Measurements from ENCODE around the gene CCDC179. TPM values are rescaled to one million over a fixed set of nuclear protein-coding genes. Genes with fewer than 3 reads are reported as not detected.
A peak's percentile ranks its signal among the peaks of the same experiment; 100 is the strongest.

CCDC179 gene
- total and polyA plus RNA-seq, 9 of the 15 experiments (the other 6 are each of a cell fraction or from before 2014, with no cell fraction given) = not detected

DNA sequence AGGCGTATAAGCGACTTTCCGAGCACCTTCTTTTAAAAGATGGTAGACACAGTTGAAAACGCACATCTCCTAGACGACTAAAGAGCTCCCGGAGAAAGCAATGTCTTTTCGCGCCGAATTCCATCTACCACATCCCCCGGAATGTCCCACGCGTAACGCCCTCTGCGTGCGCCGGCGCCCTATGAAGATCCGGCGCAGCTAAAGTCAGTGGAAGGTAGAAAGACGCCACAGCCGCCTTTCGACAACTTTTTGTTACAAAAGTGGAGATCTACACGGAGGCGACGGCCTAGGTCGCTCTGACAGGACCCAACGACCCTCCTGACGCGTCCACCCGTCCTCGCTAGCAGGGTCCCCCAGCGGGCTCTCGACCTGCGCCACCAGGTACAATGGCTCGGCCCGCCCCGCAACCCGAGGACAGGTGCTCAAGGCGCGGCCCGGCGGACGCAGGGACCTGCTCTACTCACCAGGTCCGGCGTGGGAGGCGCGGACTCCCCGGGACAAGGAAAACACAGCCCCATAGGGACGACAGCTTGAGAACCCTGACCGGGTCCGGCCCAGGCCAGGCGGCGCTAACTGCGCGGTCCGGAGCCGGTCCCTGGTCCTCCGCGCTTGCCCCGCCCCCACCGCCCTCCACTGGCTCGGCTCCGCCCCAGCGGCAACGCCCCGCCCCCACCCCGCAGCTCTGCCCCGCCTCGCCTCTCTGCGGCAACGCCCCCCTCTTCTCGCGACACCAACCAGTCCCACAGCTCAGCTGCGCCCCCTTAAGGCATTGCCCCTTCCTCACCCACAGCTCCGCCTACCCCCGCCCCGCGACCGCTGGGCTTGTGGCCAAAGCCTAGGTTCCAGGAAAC lies 30.8 kb downstream of the CCDC179 start, which contains the start of gene SVIP:
TSS of gene SVIP (minus strand) at position 571 of the 851 bp plus-strand sequence. CDS start at position 518, 53 bp downstream.
- peak within 1 kb of the TSS; percentile 92 for H2AFZ ChIP-seq (ENCODE audit: low read depth, low read length)
- under 1% methylated on average over 42 of the region's 79 CpGs for WGBS (ENCODE audit: insufficient coverage, low coverage, missing lambda C conversion rate)
- intact Hi-C loops (cut with micrococcal nuclease) = loop anchor here (2.0 to 5.0 kb wide), 2 partner anchors 37 to 207 kb away; no protein-coding TSS in a partner anchor
- H3K79me2 ChIP-seq (ENCODE audit: control insufficient read depth, insufficient read depth, low read length) = peaks cover 21% of the 10 kb centered on the region
- in situ Hi-C loops (cut with MboI) = no loop called here
- peaks cover 0 to 7% of the 10 kb centered on the region in 2 experiments; a peak in 2 of 5 replicates for H3K4me1 ChIP-seq (replicated peaks in 1 of 2; ENCODE audit: control insufficient read depth in 2 of 2, insufficient read depth in 2 of 2, low read length in 2 of 2)
- ChIA-PET POLR2A (interaction anchor here (0.6 to 1.6 kb wide), 10 partner anchors 9 to 640 kb away, joined by 3 to 7 read pairs (median 3); no protein-coding TSS in a partner anchor), CTCF (ENCODE audit: low intra/inter-chr PET ratio) (no interaction called here)
- BruUV-seq (replicated peaks) = no TSS peak
- H3K27me3 ChIP-seq (ENCODE audit: control insufficient read depth in 2 of 2, insufficient read depth in 2 of 2, low read length in 2 of 2) = no peaks in the 10 kb centered on the region
- peaks cover 21% of the 10 kb centered on the region for H3K36me3 ChIP-seq (ENCODE audit: control insufficient read depth, insufficient read depth, low read length)
- no peaks in the 10 kb centered on the region for H3K9me3 ChIP-seq (replicated peaks; ENCODE audit: control insufficient read depth, insufficient read depth, low read depth, low read length)
- H3K27ac ChIP-seq (ENCODE audit: extremely low read depth, low read depth, low read length) = peak within 1 kb of the TSS; percentile 85
- H3K4me2 ChIP-seq (ENCODE audit: insufficient read depth, low read length) = peak within 1 kb of the TSS; percentile 89
- ATAC-seq (peak; percentile 96), DNase-seq (ENCODE audit: extremely low read depth in 1 of 4, low spot score in 3 of 4) (peak; percentile 92 to 96 (median 96)), FAIRE-seq (peak; percentile 75)
- peak within 1 kb of the TSS; percentile 81 to 98 for H3K9ac ChIP-seq (ENCODE audit: insufficient read depth in 1 of 2, low read depth in 2 of 2, low read length in 2 of 2)
- H3K4me3 ChIP-seq = peak within 1 kb of the TSS; percentile 80
- H4K20me1 ChIP-seq (replicated peaks; ENCODE audit: control insufficient read depth, insufficient read depth, low read length) = no peaks in the 10 kb centered on the region
- H3K9me1 ChIP-seq (ENCODE audit: control insufficient read depth, insufficient read depth, low read length) = no peaks in the 10 kb centered on the region
- TF ChIP-seq, protein P1, sequence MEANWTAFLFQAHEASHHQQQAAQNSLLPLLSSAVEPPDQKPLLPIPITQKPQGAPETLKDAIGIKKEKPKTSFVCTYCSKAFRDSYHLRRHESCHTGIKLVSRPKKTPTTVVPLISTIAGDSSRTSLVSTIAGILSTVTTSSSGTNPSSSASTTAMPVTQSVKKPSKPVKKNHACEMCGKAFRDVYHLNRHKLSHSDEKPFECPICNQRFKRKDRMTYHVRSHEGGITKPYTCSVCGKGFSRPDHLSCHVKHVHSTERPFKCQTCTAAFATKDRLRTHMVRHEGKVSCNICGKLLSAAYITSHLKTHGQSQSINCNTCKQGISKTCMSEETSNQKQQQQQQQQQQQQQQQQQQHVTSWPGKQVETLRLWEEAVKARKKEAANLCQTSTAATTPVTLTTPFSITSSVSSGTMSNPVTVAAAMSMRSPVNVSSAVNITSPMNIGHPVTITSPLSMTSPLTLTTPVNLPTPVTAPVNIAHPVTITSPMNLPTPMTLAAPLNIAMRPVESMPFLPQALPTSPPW (CRISPR knock-in tag; IDR thresholded peaks at IDR 0.05) = peak; percentile 91
- peak; percentile 26 for TF ChIP-seq ARHGAP35 (IDR thresholded peaks at IDR 0.05; ENCODE audit: partially characterized antibody)
- TF ChIP-seq RAD21 (CRISPR knock-in tag; conservative IDR thresholded peaks at IDR 0.05 in 1 of 2, IDR thresholded peaks at IDR 0.05 in 1 of 2) = peak in 1 of 2 experiments; percentile 45; a peak in 2 of 4 replicates
- peak; percentile 81 for TF ChIP-seq RBBP5 (IDR thresholded peaks at IDR 0.05; ENCODE audit: borderline replicate concordance, insufficient read depth, low read length, poor library complexity, severe bottlenecking)
- no peak for TF ChIP-seq ZC3H11A (IDR thresholded peaks at IDR 0.05; ENCODE audit: low read depth, low read length)
- no peak for TF ChIP-seq HMG20A (CRISPR knock-in tag; conservative IDR thresholded peaks at IDR 0.05)
- 0 out of 2 replicates have a peak, but pooled peaks have one; percentile 20 for TF ChIP-seq SIN3B (IDR thresholded peaks at IDR 0.05; ENCODE audit: low read depth)
- TF ChIP-seq HNRNPUL1 (IDR thresholded peaks at IDR 0.05; ENCODE audit: low read length) = no peak
- TF ChIP-seq CBFA2T3 (IDR thresholded peaks at IDR 0.05) = 0 out of 2 replicates have a peak, but pooled peaks have one; percentile 2
- TF ChIP-seq KDM4B (IDR thresholded peaks at IDR 0.05; ENCODE audit: borderline replicate concordance in 2 of 2, low read depth in 1 of 2) = peak in 1 of 2 experiments; percentile 22; a peak in 1 of 4 replicates
- TF ChIP-seq EP400 (IDR thresholded peaks at IDR 0.05) = peak; percentile 72
- TF ChIP-seq ASH1L (IDR thresholded peaks at IDR 0.05; ENCODE audit: borderline replicate concordance, low read depth, partially characterized antibody) = no peak
- TF ChIP-seq, protein P2, sequence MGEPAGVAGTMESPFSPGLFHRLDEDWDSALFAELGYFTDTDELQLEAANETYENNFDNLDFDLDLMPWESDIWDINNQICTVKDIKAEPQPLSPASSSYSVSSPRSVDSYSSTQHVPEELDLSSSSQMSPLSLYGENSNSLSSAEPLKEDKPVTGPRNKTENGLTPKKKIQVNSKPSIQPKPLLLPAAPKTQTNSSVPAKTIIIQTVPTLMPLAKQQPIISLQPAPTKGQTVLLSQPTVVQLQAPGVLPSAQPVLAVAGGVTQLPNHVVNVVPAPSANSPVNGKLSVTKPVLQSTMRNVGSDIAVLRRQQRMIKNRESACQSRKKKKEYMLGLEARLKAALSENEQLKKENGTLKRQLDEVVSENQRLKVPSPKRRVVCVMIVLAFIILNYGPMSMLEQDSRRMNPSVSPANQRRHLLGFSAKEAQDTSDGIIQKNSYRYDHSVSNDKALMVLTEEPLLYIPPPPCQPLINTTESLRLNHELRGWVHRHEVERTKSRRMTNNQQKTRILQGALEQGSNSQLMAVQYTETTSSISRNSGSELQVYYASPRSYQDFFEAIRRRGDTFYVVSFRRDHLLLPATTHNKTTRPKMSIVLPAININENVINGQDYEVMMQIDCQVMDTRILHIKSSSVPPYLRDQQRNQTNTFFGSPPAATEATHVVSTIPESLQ (CRISPR knock-in tag; IDR thresholded peaks at IDR 0.05) = peak; percentile 86
- no peak for TF ChIP-seq BRD4 (IDR thresholded peaks at IDR 0.05)
- no peak; the same call in 1 of the 2 replicates for TF ChIP-seq FOSL1 (tag; conservative IDR thresholded peaks at IDR 0.05)
- no peak for TF ChIP-seq NELFE (IDR thresholded peaks at IDR 0.05; ENCODE audit: insufficient read depth, insufficient read length)
- TF ChIP-seq MTA1 (IDR thresholded peaks at IDR 0.05; ENCODE audit: borderline replicate concordance) = 0 out of 2 replicates have a peak, but pooled peaks have one; percentile 38
- peak in 1 of 2 experiments; percentile 65; a peak in 2 of 4 replicates for TF ChIP-seq HDAC1 (IDR thresholded peaks at IDR 0.05)
